GM19463 (cell line): Measurements from ENCODE around the gene TRAF2.

Experiments
- ATAC-seq: cut with Tn5 transposase; IDR thresholded peaks from one replicate; pipeline ENCODE4 v1.9.1; 2021; ENCODE audit warnings: mild to moderate bottlenecking, moderate library complexity; ENCODE audit not compliant: unreplicated experiment

The TRAF2 gene

DNA sequence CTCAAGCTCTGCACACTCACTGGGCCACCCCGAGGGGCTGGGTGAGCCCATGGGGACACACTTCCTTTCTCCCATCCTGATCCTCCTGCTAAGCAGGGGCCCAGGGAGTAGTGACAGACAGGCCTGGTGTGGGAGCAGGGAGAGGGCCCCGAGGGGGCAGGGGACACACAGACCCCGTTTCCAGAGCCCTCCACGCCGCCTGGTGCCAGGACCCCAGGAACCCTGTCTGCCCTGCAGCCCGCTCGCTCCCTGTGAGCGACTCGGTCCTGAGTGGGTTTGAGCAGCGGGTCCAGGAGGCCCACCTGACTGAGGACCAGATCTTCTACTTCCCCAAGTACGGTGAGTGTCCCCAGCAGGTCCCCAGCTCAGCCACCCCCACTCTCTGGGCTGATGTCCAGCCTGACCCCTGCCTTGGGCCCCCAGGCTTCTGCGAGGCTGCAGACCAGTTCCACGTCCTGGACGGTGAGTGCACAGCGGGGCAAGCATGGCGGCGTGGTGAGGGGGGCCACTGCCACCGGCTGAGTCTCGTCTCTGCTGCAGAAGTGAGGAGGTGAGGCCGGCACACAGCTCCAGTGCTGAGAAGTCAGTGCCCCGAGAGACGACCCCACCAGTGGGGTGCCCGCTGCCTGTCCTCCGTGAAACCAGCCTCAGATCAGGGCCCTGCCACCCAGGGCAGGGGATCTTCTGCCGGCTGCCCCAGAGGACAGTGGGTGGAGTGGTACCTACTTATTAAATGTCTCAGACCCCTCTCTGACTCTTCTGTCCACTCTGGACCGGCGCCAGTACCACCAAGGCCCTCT, 60.1 kb downstream of the TRAF2 start:
- ATAC-seq, result no peak

- no peak for ATAC-seq
Observed at GRCh38 chr9:136947028-136947891, 60.9 kb downstream of the TRAF2 start.

DNA sequence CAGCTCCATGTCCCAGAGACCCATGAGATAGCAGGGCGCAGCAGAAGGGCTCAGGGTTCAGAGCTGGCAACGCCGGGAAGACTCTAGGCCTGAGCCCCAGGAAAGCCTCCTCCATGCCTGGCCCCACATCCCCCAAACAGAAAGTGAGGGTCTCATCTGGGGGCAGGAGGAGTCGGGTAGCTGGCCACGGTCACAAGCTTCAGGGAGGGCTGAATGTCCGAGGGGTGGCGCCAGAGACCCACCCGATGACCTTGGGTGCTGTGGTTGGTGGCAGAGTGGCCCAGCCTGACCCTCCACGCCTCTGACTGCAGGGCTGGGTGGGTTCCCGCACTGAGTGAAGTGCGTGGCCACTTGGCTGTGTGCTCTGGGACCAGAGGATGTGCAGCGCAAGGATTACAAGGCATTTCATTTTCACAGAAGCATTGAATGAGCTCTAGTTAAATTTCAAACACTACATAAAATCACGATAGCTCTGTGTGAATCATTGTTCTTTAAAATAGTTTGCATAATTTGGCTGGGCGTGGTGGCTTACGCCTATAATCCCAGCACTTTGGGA, 61.7 kb downstream of the TRAF2 start:
- no peak for ATAC-seq

DNA sequence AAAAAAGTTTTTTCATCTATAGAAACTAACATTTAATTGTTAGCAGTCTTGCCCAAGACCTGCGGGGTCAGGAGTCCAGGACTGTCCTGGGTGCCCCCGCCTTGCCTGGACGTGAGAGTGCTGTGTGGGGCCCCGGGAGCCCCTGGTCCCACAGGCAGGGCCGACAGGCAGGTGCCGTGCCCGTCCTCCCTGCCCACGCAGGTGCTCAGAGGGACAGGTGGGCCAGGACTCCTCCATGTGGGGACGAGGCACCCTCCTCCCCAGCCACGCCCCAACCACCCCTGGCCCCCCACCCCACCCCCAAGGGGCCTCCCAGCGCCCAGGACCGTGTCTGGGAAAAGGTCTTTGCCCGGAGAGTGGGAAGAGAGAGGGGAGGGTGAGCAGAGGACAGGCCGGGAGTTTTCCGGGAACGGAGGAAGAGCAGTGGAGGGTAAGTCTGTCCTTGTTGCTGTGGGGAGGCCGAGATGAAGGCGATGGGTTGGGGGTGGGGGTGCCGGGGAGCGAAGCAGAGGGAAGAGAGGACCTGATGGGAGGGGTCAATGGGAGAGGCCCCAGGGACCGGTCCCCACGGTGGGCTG, 63.0 kb downstream of the TRAF2 start:
- ATAC-seq, result no peak

DNA sequence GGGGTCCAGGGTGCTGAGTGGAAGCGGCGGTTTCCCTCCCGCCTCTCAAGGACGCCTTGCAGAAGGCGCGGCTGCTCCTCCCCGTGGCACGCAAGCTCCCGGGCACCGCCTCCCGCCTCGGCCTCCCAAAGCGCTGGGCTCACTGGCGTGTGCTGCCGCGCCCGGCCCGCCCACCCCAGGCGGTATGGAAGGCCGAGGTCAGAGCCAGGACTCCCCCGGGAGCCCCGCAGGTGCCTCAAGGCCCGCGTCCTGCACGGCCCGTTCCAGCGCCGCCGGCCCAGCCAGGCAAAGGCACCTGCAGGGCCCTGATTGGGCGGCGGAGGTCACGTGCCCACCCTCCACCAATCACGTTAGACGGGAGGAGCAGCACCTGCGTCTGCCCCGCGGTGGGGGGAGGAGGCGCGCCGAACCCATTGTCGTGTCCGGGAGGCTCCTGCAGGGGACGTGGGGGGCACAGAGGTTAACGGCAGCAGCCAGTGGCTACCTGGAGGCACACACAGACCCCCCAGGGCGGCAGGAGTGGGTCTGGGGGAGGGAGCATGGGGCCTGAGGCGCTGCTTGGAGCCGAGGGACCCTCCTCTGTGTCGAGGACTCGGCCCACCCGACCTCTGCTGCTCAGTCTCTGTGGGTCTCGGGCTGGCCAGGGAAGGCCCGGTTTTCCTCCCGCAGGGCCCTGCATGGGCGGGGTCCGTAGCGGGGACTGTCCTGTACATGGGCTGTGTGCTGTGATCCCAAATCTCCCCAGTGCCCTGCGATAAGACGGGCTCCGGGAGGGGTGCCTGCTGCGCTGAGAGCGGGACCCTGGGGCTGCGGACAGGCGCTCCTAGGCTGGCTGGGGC, 63.7 kb downstream of the TRAF2 start:
- ATAC-seq, result peak; percentile 96

- ATAC-seq, result no peak
Observed at GRCh38 chr9:136950656-136951276, 64.5 kb downstream of the TRAF2 start.

GRCh38 chr9:136951541-136952320, 65.4 kb downstream of the TRAF2 start, which contains the start of gene LCN12:
TSS of gene LCN12 (plus strand) at chr9:136952273. CDS start at chr9:136952328, 55 bp downstream.
- ATAC-seq, result no peak

- ATAC-seq, result no peak
Observed at GRCh38 chr9:136952321-136952850, 66.1 kb downstream of the TRAF2 start.

DNA sequence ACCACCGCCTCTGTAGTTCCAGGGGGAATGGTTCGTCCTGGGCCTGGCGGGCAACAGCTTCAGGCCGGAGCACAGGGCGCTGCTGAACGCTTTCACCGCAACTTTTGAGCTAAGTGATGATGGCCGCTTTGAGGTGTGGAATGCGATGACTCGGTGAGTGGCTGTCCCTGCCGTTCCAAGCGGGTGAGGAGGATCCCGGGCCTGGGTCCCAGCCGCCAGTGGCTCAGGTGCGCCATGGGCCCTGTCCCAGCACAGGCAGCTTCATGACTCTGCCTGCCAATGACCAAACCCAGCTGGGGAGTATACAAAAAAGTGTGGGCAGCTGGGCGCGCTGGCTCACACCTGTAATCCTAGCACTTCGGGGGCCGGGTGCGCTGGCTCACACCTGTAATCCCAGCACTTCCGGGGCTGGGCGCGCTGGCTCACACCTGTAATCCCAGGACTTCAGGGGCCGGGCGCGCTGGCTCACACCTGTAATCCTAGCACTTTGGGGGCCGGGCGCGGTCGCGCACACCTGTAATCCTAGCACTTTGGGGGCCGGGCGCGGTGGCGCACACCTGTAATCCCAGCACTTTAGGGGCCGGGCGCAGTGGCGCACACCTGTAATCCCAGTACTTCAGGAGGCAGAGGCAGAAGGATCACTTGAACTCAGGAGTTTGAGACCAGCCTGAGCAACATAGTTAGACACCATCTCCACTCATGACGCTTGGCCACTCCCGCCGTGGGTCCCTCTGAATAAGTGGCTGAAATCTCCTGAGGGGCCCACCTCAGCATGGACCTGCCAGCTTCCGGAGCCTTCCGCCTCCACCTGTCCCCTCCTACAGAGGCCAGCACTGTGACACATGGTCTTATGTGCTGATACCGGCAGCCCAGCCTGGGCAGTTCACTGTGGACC, 66.8 kb downstream of the TRAF2 start:
- ATAC-seq, result no peak

- ATAC-seq, result no peak
Observed at GRCh38 chr9:136953771-136954269, 67.5 kb downstream of the TRAF2 start.

GRCh38 chr9:136954270-136955083, 68.2 kb downstream of the TRAF2 start:
- ATAC-seq, result no peak

DNA sequence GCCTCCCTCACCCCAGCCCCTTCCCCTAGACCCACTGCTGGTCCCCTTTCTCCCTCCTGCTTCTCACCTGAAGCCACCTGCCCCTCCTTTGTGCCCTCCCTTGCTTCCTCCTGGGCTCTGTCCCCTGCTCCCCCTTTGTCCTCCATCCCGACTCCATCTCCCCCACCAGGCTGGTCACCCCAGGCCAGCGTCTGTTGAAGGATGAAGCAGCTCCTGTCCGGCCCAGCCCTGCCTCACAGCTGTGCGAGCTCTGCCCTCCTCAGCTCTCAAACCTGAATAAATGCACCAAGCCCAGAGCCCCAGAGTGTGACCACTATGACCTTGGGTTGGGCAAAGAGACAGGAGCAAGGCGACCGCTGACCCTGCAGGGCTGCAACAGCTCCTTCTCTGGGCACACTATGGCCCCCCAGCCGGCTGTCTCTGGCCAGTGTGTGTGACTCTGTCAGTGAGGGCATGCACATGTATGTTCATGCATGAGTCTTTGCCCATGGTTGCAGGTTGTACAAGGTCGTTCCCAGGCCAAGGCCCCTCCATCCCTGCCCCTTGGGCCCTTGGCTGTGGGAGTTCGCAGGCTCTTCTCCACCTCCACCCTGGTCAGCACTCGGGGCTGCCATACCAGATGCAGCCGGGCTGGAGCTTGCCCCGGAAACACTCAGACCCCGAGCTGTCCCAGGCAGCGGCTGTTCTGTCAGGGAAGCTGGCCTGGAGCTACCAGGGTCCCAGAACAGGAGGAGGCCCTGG, 69.1 kb downstream of the TRAF2 start:
- ATAC-seq, result no peak

DNA sequence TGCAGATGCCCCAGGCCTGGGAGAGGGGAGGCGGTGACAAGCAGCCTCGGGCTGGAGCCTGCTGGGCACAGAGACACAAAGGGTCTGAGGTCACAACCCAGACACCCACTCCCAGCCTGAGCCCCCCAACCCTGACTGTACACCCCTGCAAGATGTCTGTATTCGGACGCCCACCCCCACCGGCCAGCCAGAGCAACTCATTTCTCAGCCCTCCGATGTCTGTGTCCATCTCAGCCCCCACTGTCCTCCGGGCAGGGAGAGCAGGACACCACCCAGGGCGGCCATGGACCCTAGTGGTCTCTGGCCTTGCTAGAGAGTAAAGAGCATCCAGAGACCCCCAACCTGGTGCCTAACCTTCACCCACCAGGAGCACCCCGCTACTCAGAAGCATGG, 69.6 kb downstream of the TRAF2 start:
- no peak for ATAC-seq

DNA sequence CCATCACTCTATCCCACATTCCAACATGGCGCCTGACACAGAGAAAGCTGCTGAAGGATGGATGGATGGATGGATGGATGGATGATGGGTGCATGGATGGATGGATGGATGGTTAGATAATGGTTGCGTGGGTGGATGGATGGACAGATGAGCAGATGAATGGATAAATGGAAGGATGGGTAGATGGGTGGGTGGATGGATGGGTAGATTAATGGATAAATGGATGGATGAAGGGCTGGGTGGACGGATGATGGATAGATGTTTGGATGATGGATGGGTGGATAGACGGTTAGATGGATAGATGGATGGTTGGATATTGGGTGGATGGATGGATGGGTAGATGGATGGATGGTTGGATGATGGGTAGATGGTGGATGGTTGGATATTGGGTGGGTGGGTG, 70.3 kb downstream of the TRAF2 start:
- ATAC-seq, result no peak

GRCh38 chr9:136957461-136957860, 71.1 kb downstream of the TRAF2 start:
- ATAC-seq, result no peak

DNA sequence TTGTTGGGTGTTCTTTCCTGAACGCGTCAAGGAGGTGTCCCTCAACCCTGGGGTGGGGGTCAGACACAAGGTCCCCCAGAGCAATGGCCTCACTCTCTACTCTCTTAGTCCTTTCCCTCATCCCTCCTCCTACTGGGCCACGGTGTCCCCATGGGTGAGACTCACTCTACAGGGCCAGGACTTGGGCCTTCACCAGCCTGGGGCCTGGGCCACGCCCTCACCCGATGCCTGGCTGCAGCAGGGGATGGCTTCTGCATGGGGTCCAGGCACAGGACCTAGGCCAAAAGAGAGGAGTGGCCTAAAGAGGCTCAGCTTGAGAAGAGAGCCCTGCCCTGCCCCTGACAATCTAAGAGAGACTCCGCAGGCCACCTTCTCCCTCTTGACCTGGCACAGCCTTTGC, 71.6 kb downstream of the TRAF2 start:
- ATAC-seq, result no peak
